GM21367 (cell line): ENCODE measurements around the gene OVOL2.

ENCODE experiments used
- ATAC-seq: cut with Tn5 transposase; IDR thresholded peaks from one replicate; pipeline ENCODE4 v1.9.1; 2021; ENCODE audit not compliant: unreplicated experiment

The OVOL2 gene

DNA sequence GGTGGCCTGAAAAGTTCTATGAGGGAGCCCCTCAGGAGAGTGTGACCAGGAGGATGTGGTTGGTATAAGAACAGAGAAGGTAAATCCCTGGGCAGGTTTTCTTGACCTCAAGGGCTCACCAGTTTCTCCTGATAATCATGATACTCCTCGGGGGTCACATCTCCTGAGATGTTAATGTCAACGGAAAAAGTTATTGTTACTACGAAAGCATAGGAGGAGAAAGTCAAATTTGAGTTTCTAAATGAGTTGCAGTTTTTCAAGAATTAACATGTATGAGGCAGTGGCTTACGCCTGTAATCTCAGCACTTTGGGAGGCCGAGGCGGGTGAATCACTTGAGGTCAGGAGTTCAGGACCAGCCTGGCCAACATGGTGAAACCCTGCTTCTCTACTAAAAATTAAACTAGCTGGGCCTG is 65.5 kb downstream of the OVOL2 start:
- ATAC-seq: no peak

DNA sequence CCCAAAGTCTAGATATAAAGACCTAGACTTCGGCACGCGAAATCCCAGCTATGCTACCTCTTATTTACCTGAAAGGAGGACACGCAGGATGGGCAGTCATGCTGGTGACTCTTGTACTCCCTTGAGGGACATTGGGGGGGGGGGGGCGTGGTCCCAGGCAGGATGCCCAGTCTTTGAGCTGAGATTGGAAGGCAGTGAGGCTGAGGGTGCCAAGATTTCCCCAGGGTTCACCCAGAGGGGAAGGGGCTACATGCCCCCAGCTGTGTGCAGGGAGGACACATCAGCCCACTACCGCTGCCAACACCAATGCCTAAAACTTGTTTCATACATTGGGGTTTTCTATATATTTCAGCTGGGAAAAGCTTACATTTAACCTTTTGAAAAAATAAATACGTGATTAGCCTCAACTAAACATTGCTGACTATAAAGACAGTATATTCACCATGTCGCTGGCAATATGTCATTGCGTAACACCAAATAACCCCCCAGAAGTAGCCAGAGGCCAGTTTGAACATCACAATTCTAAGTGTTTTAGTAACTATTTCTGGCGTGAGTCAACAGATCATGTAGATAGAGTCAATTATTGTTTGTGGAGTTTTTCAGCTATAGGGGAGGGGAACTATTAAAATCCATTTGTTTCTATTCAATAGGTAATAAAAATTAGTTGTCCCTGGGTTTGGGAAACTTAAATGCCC is 67.3 kb downstream of the OVOL2 start:
- no peak for ATAC-seq

DNA sequence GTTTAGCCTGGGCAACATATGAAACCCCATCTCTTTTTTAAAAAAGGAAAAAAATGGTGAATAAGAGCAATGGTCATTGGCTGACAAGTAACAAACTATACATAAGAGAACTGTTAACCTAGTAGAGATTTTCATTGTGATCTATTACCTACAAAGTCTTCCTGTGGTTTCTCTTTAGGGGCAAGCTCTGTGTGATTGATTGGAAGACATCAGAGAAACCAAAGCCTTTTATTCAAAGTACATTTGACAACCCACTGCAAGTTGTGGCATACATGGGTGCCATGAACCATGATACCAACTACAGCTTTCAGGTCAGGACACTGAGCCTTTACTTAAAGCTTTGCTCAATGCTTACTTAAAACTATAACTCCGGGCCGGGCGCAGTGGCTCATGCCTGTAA is 69.7 kb downstream of the OVOL2 start:
- no peak for ATAC-seq

DNA sequence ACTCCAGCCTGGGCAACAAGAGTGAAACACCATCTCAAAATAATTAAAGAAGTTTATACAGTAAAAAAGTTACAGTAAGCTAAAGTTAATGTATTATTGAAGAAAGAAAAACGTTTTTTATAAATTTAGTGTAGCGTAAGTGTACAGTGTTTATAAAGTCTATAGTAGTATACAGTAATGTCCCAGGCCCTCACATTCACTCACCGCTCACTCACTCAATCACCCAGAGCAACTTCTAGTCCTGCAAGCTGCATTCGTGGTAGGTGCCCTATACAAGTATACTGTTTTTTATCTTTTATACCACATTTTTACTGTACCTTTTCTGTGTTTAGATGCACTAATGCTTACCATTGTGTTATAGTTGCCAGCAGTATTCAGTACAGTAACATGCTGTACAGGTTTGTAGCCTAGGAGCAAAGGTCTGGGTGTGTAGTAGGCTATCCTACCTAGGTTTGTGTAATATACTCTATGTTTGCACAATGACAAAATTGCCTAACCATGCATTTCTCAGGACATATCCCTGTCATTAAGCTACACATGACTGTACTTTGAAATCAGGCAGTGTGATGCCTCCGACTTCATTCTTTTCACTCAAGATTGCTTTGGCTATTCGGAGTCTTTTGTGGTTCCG is 72.2 kb downstream of the OVOL2 start:
- no peak for ATAC-seq

DNA sequence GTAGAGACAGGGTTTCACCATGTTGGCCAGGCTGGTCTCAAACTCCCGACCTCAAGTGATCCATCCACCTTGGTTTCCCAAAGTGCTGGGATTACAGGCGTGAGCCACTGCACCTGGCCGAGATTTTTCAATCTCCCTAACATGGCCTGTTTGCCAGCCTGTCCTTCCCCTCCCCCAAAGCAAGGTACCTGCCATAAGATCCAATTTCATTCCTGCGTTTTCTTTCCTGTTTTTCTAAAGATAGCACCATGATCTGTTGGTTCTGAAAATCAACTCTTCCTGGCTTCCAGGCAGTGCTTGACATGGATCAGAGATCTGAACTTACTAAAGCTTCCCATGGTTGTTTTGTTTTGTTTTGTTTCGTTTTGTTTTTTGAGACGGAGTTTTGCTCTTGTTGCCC is 81.4 kb downstream of the OVOL2 start:
- ATAC-seq: no peak
